Activated CD8-positive, alpha-beta T cell treated with anti-CD3 and anti-CD28 coated beads for 36 hours (primary cell): ENCODE data around the gene AIFM1. TPM values are rescaled to one million over a fixed set of nuclear protein-coding genes. Genes with fewer than 3 reads are reported as not detected.
A peak's percentile ranks its signal among the peaks of the same experiment; 100 is the strongest.

ENCODE experiments used
- ATAC-seq: fragments of 200-7000 bp; cut with Tn5 transposase; one replicate; pipeline ENCODE4 v1.10.0; 2021; ENCODE audit warnings: mild to moderate bottlenecking, moderate library complexity
- CTCF ChIA-PET: fragments of 350-600 bp; sonication (Branson Sonifier 250); formaldehyde crosslinking; loops from one replicate; lab custom pipeline; 2021; ENCODE audit warnings: antibody characterized with exemption; lab: Charles Lee
- POLR2A ChIA-PET: fragments of 350-600 bp; sonication (Branson Sonifier 250); formaldehyde crosslinking; loops from one replicate; lab custom pipeline; 2021; ENCODE audit warnings: antibody characterized with exemption; lab: Charles Lee
- DNase-seq: peaks from one replicate; pipeline ENCODE4 v3.0.0-alpha.2; 2020
- H3K27ac Mint-ChIP-seq: one replicate; pipeline ENCODE4 v1.8.0; 2021; ENCODE audit warnings: mild to moderate bottlenecking, mixed read lengths
- H3K27me3 Mint-ChIP-seq: one replicate; pipeline ENCODE4 v1.8.0; 2021; ENCODE audit warnings: mixed read lengths
- H3K36me3 Mint-ChIP-seq: one replicate; pipeline ENCODE4 v1.8.0; 2021; ENCODE audit warnings: low read depth, mixed read lengths
- H3K4me1 Mint-ChIP-seq: one replicate; pipeline ENCODE4 v1.8.0; 2021; ENCODE audit warnings: low read depth, mixed read lengths
- H3K4me3 Mint-ChIP-seq: one replicate; pipeline ENCODE4 v1.8.0; 2021; ENCODE audit warnings: mild to moderate bottlenecking, moderate library complexity, mixed read lengths
- H3K9me3 Mint-ChIP-seq: one replicate; pipeline ENCODE4 v1.8.0; 2021; ENCODE audit warnings: mixed read lengths
- intact Hi-C: fragments of 100-400 bp; cut with micrococcal nuclease; formaldehyde crosslinking; loops from one replicate; pipeline ENCODE4 v1.10.0; 2022
- total RNA-seq, 2 experiments: library from RNA; stranded (reverse); gene quantifications; one replicate each; pipeline ENCODE4 v1.2.3, GENCODE V29; 2021
- TF ChIP-seq, protein P1 (sequence below): fragments of 200-600 bp; IDR thresholded peaks from one replicate; pipeline ENCODE4 v1.8.0; 2022; ENCODE audit warnings: antibody characterized with exemption, mild to moderate bottlenecking

Gene AIFM1
- total RNA-seq, 2 experiments from 2014 or later, result 51.5 to 54.3 TPM

GRCh38 chrX:130166503-130166777 lies 799 bp upstream of the AIFM1 start:
- H3K4me1 Mint-ChIP-seq, result peaks cover 37% of the 10 kb centered on the region
- TF ChIP-seq, protein P1, sequence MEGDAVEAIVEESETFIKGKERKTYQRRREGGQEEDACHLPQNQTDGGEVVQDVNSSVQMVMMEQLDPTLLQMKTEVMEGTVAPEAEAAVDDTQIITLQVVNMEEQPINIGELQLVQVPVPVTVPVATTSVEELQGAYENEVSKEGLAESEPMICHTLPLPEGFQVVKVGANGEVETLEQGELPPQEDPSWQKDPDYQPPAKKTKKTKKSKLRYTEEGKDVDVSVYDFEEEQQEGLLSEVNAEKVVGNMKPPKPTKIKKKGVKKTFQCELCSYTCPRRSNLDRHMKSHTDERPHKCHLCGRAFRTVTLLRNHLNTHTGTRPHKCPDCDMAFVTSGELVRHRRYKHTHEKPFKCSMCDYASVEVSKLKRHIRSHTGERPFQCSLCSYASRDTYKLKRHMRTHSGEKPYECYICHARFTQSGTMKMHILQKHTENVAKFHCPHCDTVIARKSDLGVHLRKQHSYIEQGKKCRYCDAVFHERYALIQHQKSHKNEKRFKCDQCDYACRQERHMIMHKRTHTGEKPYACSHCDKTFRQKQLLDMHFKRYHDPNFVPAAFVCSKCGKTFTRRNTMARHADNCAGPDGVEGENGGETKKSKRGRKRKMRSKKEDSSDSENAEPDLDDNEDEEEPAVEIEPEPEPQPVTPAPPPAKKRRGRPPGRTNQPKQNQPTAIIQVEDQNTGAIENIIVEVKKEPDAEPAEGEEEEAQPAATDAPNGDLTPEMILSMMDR, result no peak
- ChIA-PET POLR2A (interaction anchor here (0.6 to 1.0 kb wide), 2 partner anchors 45 to 85 kb away, joined by 3 read pairs; no protein-coding TSS in a partner anchor), CTCF (interaction anchor here (1.3 kb wide), 1 partner anchor 27 kb away, joined by 3 read pairs; no protein-coding TSS in a partner anchor)
- intact Hi-C loops, result no loop called here
- no peaks in the 10 kb centered on the region for H3K27me3 Mint-ChIP-seq
- H3K36me3 Mint-ChIP-seq, result peaks cover 2% of the 10 kb centered on the region
- peak overlapping the region; percentile 96 for H3K27ac Mint-ChIP-seq
- H3K9me3 Mint-ChIP-seq, result no peaks in the 10 kb centered on the region
- no peak for DNase-seq
- ATAC-seq, result no peak
- peak overlapping the region; percentile 92 for H3K4me3 Mint-ChIP-seq

GRCh38 chrX:130165181-130165702 lies 399 bp downstream of the AIFM1 start:
- no peaks in the 10 kb centered on the region for H3K27me3 Mint-ChIP-seq
- CTCF ChIA-PET, result interaction anchor here (1.1 to 1.3 kb wide), 3 partner anchors 18 to 86 kb away, joined by 3 to 7 read pairs (median 5); no protein-coding TSS in a partner anchor
- ATAC-seq, result peak; percentile 14
- H3K9me3 Mint-ChIP-seq, result no peaks in the 10 kb centered on the region
- peaks cover 2% of the 10 kb centered on the region for H3K36me3 Mint-ChIP-seq
- intact Hi-C loops, result no loop called here
- peak; percentile 43 for DNase-seq
- H3K4me3 Mint-ChIP-seq, result peak overlapping the region; percentile 92
- peaks cover 33% of the 10 kb centered on the region for H3K4me1 Mint-ChIP-seq
- TF ChIP-seq, protein P1, result no peak
- peak overlapping the region; percentile 96 for H3K27ac Mint-ChIP-seq
- POLR2A ChIA-PET, result interaction anchor here (0.5 to 1.3 kb wide), 4 partner anchors 10 to 61 kb away, joined by 3 to 4 read pairs (median 3); no protein-coding TSS in a partner anchor

- H3K9me3 Mint-ChIP-seq, result no peaks in the 10 kb centered on the region
- no peak overlapping the region for H3K27ac Mint-ChIP-seq
- CTCF ChIA-PET, result interaction anchor here (1.5 kb wide), 1 partner anchor 84 kb away, joined by 6 read pairs; no protein-coding TSS in a partner anchor
- peaks cover 2% of the 10 kb centered on the region for H3K36me3 Mint-ChIP-seq
- intact Hi-C loops, result no loop called here
- TF ChIP-seq, protein P1, result no peak
- DNase-seq (no peak), ATAC-seq (no peak)
- H3K4me1 Mint-ChIP-seq, result peaks cover 44% of the 10 kb centered on the region
- H3K27me3 Mint-ChIP-seq, result no peaks in the 10 kb centered on the region
- POLR2A ChIA-PET, result no interaction called here
- H3K4me3 Mint-ChIP-seq, result peak overlapping the region; percentile 29
Observed at GRCh38 chrX:130163398-130163797, 2.2 kb downstream of the AIFM1 start.

DNA sequence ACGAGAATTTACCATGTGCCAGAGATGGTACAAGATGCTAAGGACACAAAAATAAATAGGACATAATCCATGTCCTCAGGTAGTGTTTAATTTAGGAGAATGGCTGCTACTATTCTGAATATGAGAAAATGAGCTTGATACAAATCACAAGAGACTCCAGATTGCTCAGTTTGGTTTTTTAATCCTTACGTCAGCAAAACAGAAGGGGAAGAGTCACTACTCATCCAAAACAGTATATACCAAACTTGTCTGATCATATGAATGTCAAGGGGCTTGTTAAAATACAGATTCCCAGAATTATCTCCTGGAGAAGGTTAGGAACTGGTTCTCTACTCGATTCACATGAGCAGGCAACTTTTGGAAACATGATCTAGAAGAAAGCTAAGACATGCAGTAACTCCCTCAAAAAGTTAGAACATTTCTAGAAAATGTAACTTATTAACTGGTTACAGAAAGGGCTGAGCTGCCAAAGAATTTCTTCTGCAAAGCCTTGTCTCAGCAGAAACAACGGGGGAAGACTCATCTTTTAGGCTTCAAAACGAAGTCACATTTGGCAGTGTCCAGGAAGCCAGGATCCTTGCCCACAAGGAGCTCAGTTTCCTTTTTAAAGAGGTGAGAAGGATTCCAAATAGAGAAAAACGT lies 3.4 kb downstream of the AIFM1 start:
- no peak for ATAC-seq
- DNase-seq, result no peak
- intact Hi-C loops, result no loop called here
- Mint-ChIP-seq H3K9me3 (no peaks in the 10 kb centered on the region), H3K27me3 (no peaks in the 10 kb centered on the region), H3K36me3 (peaks cover 2% of the 10 kb centered on the region), H3K27ac (no peak overlapping the region), H3K4me1 (peaks cover 45% of the 10 kb centered on the region), H3K4me3 (no peak overlapping the region)
- TF ChIP-seq, protein P1, result no peak
- CTCF ChIA-PET, result interaction anchor here (0.9 to 1.5 kb wide), 3 partner anchors 10 to 101 kb away, joined by 3 to 4 read pairs (median 4); no protein-coding TSS in a partner anchor
- POLR2A ChIA-PET, result interaction anchor here (0.6 kb wide), 1 partner anchor 31 kb away, joined by 5 read pairs; no protein-coding TSS in a partner anchor

DNA sequence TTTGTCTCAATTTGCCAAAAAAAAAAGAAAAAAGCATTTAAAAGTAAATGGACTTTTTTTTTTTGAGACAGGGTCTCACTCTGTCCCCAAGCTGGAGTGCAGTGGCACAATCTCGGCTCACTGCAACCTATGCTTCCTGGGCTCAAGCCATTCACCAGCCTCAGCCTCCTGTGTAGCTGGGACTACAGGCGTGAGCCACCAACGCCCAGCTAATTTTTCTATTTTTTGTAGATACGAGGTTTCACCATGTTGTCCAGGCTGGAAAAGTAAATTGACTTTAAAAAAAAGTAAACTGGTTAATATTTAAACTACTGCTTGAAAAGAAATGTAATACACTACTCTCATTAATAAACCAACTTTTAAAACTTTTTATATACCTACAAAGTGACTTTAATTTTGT lies 5.9 kb downstream of the AIFM1 start:
- no peaks in the 10 kb centered on the region for H3K27me3 Mint-ChIP-seq
- ATAC-seq (no peak), DNase-seq (no peak)
- peaks cover 7% of the 10 kb centered on the region for H3K36me3 Mint-ChIP-seq
- H3K27ac Mint-ChIP-seq, result no peak overlapping the region
- H3K9me3 Mint-ChIP-seq, result no peaks in the 10 kb centered on the region
- H3K4me1 Mint-ChIP-seq, result peaks cover 36% of the 10 kb centered on the region
- ChIA-PET POLR2A (interaction anchor here (0.9 to 1.4 kb wide), 2 partner anchors 11 to 13 kb away, joined by 3 read pairs; partner anchors contain the start of gene RAB33A), CTCF (interaction anchor here (1.1 to 1.4 kb wide), 2 partner anchors 17 to 33 kb away, joined by 3 to 4 read pairs; no protein-coding TSS in a partner anchor)
- TF ChIP-seq, protein P1, result no peak
- intact Hi-C loops, result no loop called here
- H3K4me3 Mint-ChIP-seq, result no peak overlapping the region
